ENCODE measurements around the gene SRSF4.

DNA sequence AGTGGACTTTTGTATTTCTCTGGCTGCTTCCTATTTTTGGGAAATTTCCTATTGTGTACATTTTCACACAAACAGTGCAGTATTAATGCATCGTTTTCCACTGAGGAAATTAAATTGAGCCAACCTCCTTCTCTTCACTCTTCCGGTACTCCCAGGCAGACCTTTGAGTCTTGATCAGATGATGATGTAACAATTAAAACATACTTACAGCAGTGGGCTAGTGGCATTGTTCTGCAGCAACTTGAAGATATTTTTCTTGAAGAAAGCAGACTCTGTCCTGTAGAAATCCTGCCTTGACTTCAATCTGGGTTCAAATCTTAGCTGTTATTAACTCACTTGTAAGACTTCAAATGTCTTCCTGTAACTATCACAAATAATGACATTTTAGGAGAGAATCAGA, 39.0 kb downstream of the SRSF4 start:
- TF ChIP-seq POLR2A (IDR thresholded peaks at IDR 0.05) = no peak
- TF ChIP-seq, protein P1, sequence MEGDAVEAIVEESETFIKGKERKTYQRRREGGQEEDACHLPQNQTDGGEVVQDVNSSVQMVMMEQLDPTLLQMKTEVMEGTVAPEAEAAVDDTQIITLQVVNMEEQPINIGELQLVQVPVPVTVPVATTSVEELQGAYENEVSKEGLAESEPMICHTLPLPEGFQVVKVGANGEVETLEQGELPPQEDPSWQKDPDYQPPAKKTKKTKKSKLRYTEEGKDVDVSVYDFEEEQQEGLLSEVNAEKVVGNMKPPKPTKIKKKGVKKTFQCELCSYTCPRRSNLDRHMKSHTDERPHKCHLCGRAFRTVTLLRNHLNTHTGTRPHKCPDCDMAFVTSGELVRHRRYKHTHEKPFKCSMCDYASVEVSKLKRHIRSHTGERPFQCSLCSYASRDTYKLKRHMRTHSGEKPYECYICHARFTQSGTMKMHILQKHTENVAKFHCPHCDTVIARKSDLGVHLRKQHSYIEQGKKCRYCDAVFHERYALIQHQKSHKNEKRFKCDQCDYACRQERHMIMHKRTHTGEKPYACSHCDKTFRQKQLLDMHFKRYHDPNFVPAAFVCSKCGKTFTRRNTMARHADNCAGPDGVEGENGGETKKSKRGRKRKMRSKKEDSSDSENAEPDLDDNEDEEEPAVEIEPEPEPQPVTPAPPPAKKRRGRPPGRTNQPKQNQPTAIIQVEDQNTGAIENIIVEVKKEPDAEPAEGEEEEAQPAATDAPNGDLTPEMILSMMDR (IDR thresholded peaks at IDR 0.05) = no peak

Measured in testis (tissue), 2 donors.